ENCODE measurements around the gene USP2. TPM values are rescaled to one million over a fixed set of nuclear protein-coding genes. Genes with fewer than 3 reads are reported as not detected.

The USP2 gene
- total and polyA plus RNA-seq, 8 donors = 1.4 to 17.4 (median 2.8) TPM

DNA sequence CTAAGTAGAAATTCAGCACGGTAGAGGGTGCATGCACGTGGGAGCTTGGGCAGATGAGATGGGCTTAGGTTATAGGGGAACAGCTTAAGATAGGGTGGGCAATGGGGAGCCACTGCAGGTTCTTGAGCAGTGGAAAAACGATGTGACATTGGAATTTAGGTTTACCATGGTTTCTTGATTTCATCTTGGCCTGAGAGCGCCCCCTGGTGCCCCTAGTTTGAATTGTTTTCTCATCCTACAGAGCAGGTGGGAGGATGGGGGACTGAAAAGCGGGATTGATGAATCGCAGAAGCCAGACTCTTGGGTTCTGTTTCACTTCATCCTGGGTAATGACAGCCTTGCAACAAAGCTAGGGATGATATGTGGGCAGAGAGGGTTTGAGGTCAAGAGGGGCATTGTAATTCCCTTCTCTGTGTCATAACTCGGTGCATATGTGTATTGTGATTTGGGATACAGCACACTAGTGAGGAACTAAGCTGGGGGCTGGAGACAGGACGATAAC, 57.9 kb downstream of the USP2 start:
- DNase-seq = peak; percentile 82 to 90

DNA sequence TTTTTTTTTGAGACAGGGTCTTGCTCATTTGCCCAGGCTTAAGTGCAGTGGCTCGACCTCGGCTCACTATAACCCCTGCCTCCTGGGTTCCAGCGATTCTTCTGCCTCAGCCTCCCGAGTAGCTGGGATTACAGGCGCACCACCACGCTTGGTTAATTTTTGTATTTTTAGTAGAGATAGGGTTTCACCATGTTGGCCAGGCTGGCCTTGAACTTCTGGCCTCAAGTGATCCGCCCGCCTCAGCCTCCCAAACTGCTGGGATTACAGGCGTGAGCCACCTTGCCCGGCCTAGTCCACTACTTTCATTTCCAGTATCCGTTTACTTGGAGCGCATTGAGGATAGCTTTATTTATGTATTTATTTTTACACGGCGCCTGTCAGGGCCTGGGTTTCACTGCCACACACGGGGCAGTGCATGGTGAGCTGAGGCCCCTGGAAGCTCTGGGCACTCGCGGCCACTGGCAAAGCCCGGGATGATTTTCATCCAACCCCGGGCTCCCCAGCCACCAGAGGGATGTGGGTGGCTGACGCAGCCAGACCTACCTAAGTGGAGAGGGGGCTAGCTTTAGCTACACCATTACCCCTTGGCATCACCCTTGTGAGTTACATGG, 58.5 kb downstream of the USP2 start:
- Histone ChIP-seq H3K36me3 (no peaks in the 10 kb centered on the region), H3K27ac (peak overlapping the region in 4 of 5 donors; percentile 90 to 95 (median 92)), H3K9me3 (no peaks in the 10 kb centered on the region), H3K27me3 (peaks cover 0 to 33% (median 13%) of the 10 kb centered on the region in 3 donors), H3K4me1 (peaks cover 26 to 54% (median 45%) of the 10 kb centered on the region in 4 donors), H3K4me3 (no peak overlapping the region)
- intact Hi-C loops (cut with DNase I; ENCODE audit: low total_unique reads) = no loop called here
- DNase-seq = no peak
- TF ChIP-seq POLR2A (IDR thresholded peaks at IDR 0.05) (no peak), POLR2AphosphoS5 (IDR thresholded peaks at IDR 0.05) (no peak), EP300 (IDR thresholded peaks at IDR 0.05) (no peak)
- TF ChIP-seq, protein P1, sequence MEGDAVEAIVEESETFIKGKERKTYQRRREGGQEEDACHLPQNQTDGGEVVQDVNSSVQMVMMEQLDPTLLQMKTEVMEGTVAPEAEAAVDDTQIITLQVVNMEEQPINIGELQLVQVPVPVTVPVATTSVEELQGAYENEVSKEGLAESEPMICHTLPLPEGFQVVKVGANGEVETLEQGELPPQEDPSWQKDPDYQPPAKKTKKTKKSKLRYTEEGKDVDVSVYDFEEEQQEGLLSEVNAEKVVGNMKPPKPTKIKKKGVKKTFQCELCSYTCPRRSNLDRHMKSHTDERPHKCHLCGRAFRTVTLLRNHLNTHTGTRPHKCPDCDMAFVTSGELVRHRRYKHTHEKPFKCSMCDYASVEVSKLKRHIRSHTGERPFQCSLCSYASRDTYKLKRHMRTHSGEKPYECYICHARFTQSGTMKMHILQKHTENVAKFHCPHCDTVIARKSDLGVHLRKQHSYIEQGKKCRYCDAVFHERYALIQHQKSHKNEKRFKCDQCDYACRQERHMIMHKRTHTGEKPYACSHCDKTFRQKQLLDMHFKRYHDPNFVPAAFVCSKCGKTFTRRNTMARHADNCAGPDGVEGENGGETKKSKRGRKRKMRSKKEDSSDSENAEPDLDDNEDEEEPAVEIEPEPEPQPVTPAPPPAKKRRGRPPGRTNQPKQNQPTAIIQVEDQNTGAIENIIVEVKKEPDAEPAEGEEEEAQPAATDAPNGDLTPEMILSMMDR (IDR thresholded peaks at IDR 0.05) = no peak
- 82 to 89% (median 87%) methylated on average over 20 of the region's 20 CpGs for WGBS, 5 donors

More for the DNA sequence above, 57.9 kb downstream of the USP2 start:
- peak; percentile 4 to 77 (median 12) for TF ChIP-seq POLR2AphosphoS5 (IDR thresholded peaks at IDR 0.05)
- TF ChIP-seq POLR2A (IDR thresholded peaks at IDR 0.05) = no peak
- TF ChIP-seq, protein P1 (IDR thresholded peaks at IDR 0.05) = peak in 5 of 7 experiments; percentile 66 to 83 (median 74)
- TF ChIP-seq EP300 (IDR thresholded peaks at IDR 0.05) = no peak
- H3K4me3 ChIP-seq = no peak overlapping the region
- no peaks in the 10 kb centered on the region for H3K36me3 ChIP-seq
- 20 to 24% (median 23%) methylated on average over 8 of the region's 8 CpGs for WGBS, 5 donors
- intact Hi-C loops (cut with DNase I; ENCODE audit: low total_unique reads) = no loop called here
- H3K27ac ChIP-seq = peak overlapping the region in 2 of 5 donors; percentile 91 to 95
- no peaks in the 10 kb centered on the region for H3K9me3 ChIP-seq
- peaks cover 0 to 28% (median 11%) of the 10 kb centered on the region in 3 donors for H3K27me3 ChIP-seq
- H3K4me1 ChIP-seq = peaks cover 20 to 49% (median 40%) of the 10 kb centered on the region in 4 donors

DNA sequence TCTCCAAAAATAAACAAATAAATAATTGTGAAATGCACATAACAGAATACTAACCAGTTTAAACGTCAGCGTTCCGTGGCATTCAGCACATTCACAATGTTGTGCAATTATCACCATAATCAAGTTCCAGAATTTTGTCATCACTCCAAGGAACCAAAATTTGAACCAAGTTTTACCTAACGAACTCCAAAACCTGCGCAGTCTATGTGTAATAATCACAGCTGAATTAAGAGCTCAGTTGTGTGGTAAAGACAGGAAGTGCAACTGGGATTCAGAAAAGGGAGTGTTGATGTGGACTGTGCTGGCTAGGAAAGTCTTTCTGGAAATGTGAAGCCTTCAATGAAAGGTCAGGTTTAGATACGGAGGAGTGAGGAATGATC, 59.1 kb downstream of the USP2 start:
- TF ChIP-seq EP300 (IDR thresholded peaks at IDR 0.05) (no peak), POLR2AphosphoS5 (IDR thresholded peaks at IDR 0.05) (no peak), POLR2A (IDR thresholded peaks at IDR 0.05) (no peak)
- TF ChIP-seq, protein P1 (IDR thresholded peaks at IDR 0.05) = no peak
- no peaks in the 10 kb centered on the region for H3K36me3 ChIP-seq
- H3K27ac ChIP-seq = peak overlapping the region in 4 of 5 donors; percentile 90 to 95 (median 92)
- intact Hi-C loops (cut with DNase I; ENCODE audit: low total_unique reads) = no loop called here
- peak in 1 of 2 donors; percentile 30 for DNase-seq
- no peaks in the 10 kb centered on the region for H3K9me3 ChIP-seq
- H3K27me3 ChIP-seq = peaks cover 0 to 40% (median 20%) of the 10 kb centered on the region in 3 donors
- no peak overlapping the region for H3K4me3 ChIP-seq
- H3K4me1 ChIP-seq = peaks cover 31 to 61% (median 51%) of the 10 kb centered on the region in 4 donors
- WGBS, 5 donors = 59 to 67% (median 63%) methylated on average over 6 of the region's 6 CpGs

DNA sequence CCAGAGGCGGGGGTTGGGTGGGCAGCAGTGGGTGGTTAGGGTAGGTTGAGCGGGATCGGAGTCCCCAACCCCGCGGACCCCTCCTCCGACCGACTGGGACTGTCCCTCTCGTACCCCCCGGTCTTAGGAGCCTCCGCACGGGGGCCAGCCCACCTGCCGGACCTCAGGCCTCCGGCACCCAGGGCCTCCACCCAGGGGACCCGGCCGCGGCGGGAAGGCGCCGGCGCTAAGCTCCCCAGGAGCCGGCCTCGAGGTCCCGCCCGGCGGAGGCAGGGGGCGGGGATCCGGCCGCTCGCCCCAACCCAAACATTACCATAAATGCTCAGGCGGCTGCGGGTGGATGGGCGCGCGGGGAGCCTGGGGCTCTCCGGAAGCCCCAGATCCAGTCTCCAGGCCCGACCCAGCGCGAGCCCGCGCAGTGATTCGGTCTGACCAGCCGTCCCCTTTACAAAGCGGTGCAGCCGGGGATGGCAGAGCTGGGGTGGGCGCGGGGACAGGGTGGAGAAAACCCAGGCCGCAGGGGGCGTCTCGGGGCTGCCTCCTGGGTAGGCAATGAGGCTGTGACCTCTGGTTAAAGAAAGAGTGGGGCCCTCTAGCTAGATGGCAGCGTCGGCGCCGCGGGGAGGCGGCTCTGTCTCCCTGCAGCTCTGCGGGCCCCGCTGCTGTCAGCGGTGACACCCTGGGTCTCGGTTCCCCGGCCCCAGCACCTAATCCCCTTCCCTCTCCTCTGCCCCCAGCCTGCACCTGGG, 60.5 kb downstream of the USP2 start:
- intact Hi-C loops (cut with DNase I; ENCODE audit: low total_unique reads) = no loop called here
- peak overlapping the region; percentile 50 to 66 (median 52) for H3K4me3 ChIP-seq
- no peaks in the 10 kb centered on the region for H3K36me3 ChIP-seq
- H3K9me3 ChIP-seq = no peaks in the 10 kb centered on the region
- peaks cover 42 to 74% (median 64%) of the 10 kb centered on the region in 4 donors for H3K4me1 ChIP-seq
- WGBS, 5 donors = 0 to 3% (median 2%) methylated on average over 29 to 60 of the region's 60 CpGs
- TF ChIP-seq POLR2AphosphoS5 (IDR thresholded peaks at IDR 0.05) (peak; percentile 41 to 42 (median 42)), EP300 (IDR thresholded peaks at IDR 0.05) (no peak), POLR2A (IDR thresholded peaks at IDR 0.05) (no peak)
- TF ChIP-seq, protein P1 (IDR thresholded peaks at IDR 0.05) = no peak
- H3K27me3 ChIP-seq = peaks cover 0 to 54% (median 32%) of the 10 kb centered on the region in 3 donors
- H3K27ac ChIP-seq = peak overlapping the region; percentile 80 to 95 (median 91)
- peak; percentile 64 to 92 for DNase-seq
